HL-60 (cell line): ENCODE measurements around the gene ENTPD6.
"Not testable (repeated sequence)": the region's sequence is repeated elsewhere in the genome, so short reads cannot be mapped to it uniquely, and the experiment has no call there.

Experiments
- CTCF ChIP-seq: IDR thresholded peaks from one replicate; pipeline ENCODE4 v1.5.1; 2011; ENCODE audit warnings: low read length, control low read depth, inconsistent platforms; ENCODE audit not compliant: insufficient read depth
- GABPA ChIP-seq: IDR thresholded peaks from 2 replicates; pipeline ENCODE4 v1.6.1; 2012; ENCODE audit warnings: low read depth
- POLR2AphosphoS5 ChIP-seq: IDR thresholded peaks from 2 replicates; pipeline ENCODE4 v1.6.1; 2012; ENCODE audit warnings: low read depth
- REST ChIP-seq: IDR thresholded peaks from 2 replicates; pipeline ENCODE4 v1.6.1; 2012; ENCODE audit warnings: low read depth; ENCODE audit not compliant: insufficient replicate concordance

- not testable (repeated sequence) for TF ChIP-seq CTCF, GABPA, REST, POLR2AphosphoS5
Observed at GRCh38 chr20:25260770-25261437, 65.4 kb downstream of the ENTPD6 start.
